Measurements from ENCODE around the gene PDP2.

The PDP2 gene

GRCh38 chr16:66849021-66849420 lies 31.3 kb upstream of the PDP2 start:
- no peak for DNase-seq
- WGBS (ENCODE audit: extremely low coverage, insufficient coverage, insufficient read length): no CpG with 5 or more reads among the region's 2 CpGs

DNA sequence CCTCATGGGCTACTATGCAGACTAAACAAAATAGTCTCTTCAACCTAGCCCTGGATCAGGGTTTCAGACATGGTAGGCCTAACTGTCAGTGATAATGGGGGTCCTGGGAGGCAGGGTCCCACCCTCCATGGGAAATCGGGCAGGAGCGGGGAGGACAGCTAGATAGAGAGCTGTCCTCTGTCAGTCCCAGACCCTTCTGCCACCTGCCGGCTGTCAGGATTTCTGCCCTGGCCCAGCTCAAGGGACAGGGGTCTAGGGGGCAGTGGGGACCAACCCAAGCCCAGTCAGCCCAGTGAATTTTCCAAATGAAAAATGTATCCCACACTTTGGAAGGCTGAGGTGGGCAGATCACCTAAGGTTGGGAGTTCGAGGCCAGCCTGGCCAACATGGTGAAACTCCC lies 30.8 kb upstream of the PDP2 start:
- Histone ChIP-seq H2AK5ac (ENCODE audit: low read length) (no peak overlapping the region), H3K4me1 (ENCODE audit: control insufficient read depth in 1 of 2, insufficient read depth in 2 of 2, low read length in 2 of 2) (peaks cover 2 to 3% of the 10 kb centered on the region in 2 experiments), H3K4me2 (ENCODE audit: low read length) (no peak overlapping the region), H3K27ac (ENCODE audit: low read depth, low read length) (no peak overlapping the region), H3K79me2 (ENCODE audit: control insufficient read depth, insufficient read depth, low read length, poor library complexity) (no peaks in the 10 kb centered on the region), H3K4me3 (ENCODE audit: low read depth, low read length) (no peak overlapping the region), H4K8ac (ENCODE audit: low read depth, low read length) (no peak overlapping the region), H4K12ac (ENCODE audit: low read depth, low read length) (no peak overlapping the region), H3K14ac (ENCODE audit: low read length) (no peak overlapping the region), H4K91ac (ENCODE audit: low read depth, low read length) (no peak overlapping the region), H2BK5ac (ENCODE audit: low read depth, low read length, poor library complexity) (no peak overlapping the region), H3K23ac (ENCODE audit: low read length) (no peak overlapping the region), H3K4ac (ENCODE audit: low read depth, low read length) (no peak overlapping the region), H2BK120ac (ENCODE audit: insufficient read depth, low read length, poor library complexity) (no peak overlapping the region), H3K18ac (ENCODE audit: low read length) (no peak overlapping the region), H3K36me3 (ENCODE audit: control insufficient read depth in 1 of 2, insufficient read depth in 2 of 2, low read length in 2 of 2) (no peaks in the 10 kb centered on the region), H2BK12ac (ENCODE audit: low read length) (no peak overlapping the region), H3K9me3 (ENCODE audit: insufficient read depth, low read depth, low read length) (peaks cover 4% of the 10 kb centered on the region), H2AFZ (ENCODE audit: insufficient read depth, low read length, poor library complexity) (no peak overlapping the region), H3K27me3 (ENCODE audit: insufficient read depth, low read length) (peaks cover 17% of the 10 kb centered on the region), H3K9ac (ENCODE audit: low read length) (no peak overlapping the region), H3K79me1 (ENCODE audit: low read length) (no peaks in the 10 kb centered on the region)
- DNase-seq: no peak
- no CpG with 5 or more reads among the region's 4 CpGs for WGBS (ENCODE audit: extremely low coverage, insufficient coverage, insufficient read length)

More at GRCh38 chr16:66849021-66849420, 31.3 kb upstream of the PDP2 start:
- H3K79me1 ChIP-seq (ENCODE audit: low read length): no peaks in the 10 kb centered on the region
- no peak overlapping the region for H2BK5ac ChIP-seq (ENCODE audit: low read depth, low read length, poor library complexity)
- H3K27ac ChIP-seq (ENCODE audit: low read depth, low read length): no peak overlapping the region
- H3K4me1 ChIP-seq (ENCODE audit: control insufficient read depth in 1 of 2, insufficient read depth in 2 of 2, low read length in 2 of 2): peaks cover 6 to 7% of the 10 kb centered on the region in 2 experiments
- no peak overlapping the region for H2BK120ac ChIP-seq (ENCODE audit: insufficient read depth, low read length, poor library complexity)
- no peak overlapping the region for H4K8ac ChIP-seq (ENCODE audit: low read depth, low read length)
- H2AFZ ChIP-seq (ENCODE audit: insufficient read depth, low read length, poor library complexity): no peak overlapping the region
- H3K79me2 ChIP-seq (ENCODE audit: control insufficient read depth, insufficient read depth, low read length, poor library complexity): no peaks in the 10 kb centered on the region
- H3K27me3 ChIP-seq (ENCODE audit: insufficient read depth, low read length): peaks cover 23% of the 10 kb centered on the region
- H3K14ac ChIP-seq (ENCODE audit: low read length): no peak overlapping the region
- H3K9me3 ChIP-seq (ENCODE audit: insufficient read depth, low read depth, low read length): peaks cover 7% of the 10 kb centered on the region
- no peak overlapping the region for H4K12ac ChIP-seq (ENCODE audit: low read depth, low read length)
- H3K4me2 ChIP-seq (ENCODE audit: low read length): no peak overlapping the region
- H3K4ac ChIP-seq (ENCODE audit: low read depth, low read length): no peak overlapping the region
- H3K4me3 ChIP-seq (ENCODE audit: low read depth, low read length): no peak overlapping the region
- H4K91ac ChIP-seq (ENCODE audit: low read depth, low read length): no peak overlapping the region
- H2AK5ac ChIP-seq (ENCODE audit: low read length): no peak overlapping the region
- no peak overlapping the region for H3K23ac ChIP-seq (ENCODE audit: low read length)
- H3K18ac ChIP-seq (ENCODE audit: low read length): no peak overlapping the region
- no peak overlapping the region for H2BK12ac ChIP-seq (ENCODE audit: low read length)
- no peak overlapping the region for H3K9ac ChIP-seq (ENCODE audit: low read length)
- H3K36me3 ChIP-seq (ENCODE audit: control insufficient read depth in 1 of 2, insufficient read depth in 2 of 2, low read length in 2 of 2): no peaks in the 10 kb centered on the region

GRCh38 chr16:66850115-66850815 lies 30.1 kb upstream of the PDP2 start:
- Histone ChIP-seq H2BK5ac (ENCODE audit: low read depth, low read length, poor library complexity) (no peak overlapping the region), H2BK120ac (ENCODE audit: insufficient read depth, low read length, poor library complexity) (no peak overlapping the region), H4K8ac (ENCODE audit: low read depth, low read length) (no peak overlapping the region), H3K14ac (ENCODE audit: low read length) (no peak overlapping the region), H4K12ac (ENCODE audit: low read depth, low read length) (no peak overlapping the region), H3K79me2 (ENCODE audit: control insufficient read depth, insufficient read depth, low read length, poor library complexity) (no peaks in the 10 kb centered on the region), H3K27me3 (ENCODE audit: insufficient read depth, low read length) (peaks cover 12% of the 10 kb centered on the region), H3K9me3 (ENCODE audit: insufficient read depth, low read depth, low read length) (no peaks in the 10 kb centered on the region), H3K4me1 (ENCODE audit: control insufficient read depth in 1 of 2, insufficient read depth in 2 of 2, low read length in 2 of 2) (no peaks in the 10 kb centered on the region), H4K91ac (ENCODE audit: low read depth, low read length) (no peak overlapping the region), H3K79me1 (ENCODE audit: low read length) (no peaks in the 10 kb centered on the region), H3K9ac (ENCODE audit: low read length) (no peak overlapping the region), H3K27ac (ENCODE audit: low read depth, low read length) (no peak overlapping the region), H2AK5ac (ENCODE audit: low read length) (no peak overlapping the region), H2AFZ (ENCODE audit: insufficient read depth, low read length, poor library complexity) (no peak overlapping the region), H3K18ac (ENCODE audit: low read length) (no peak overlapping the region), H2BK12ac (ENCODE audit: low read length) (no peak overlapping the region), H3K4me2 (ENCODE audit: low read length) (no peak overlapping the region), H3K4ac (ENCODE audit: low read depth, low read length) (no peak overlapping the region), H3K23ac (ENCODE audit: low read length) (no peak overlapping the region), H3K36me3 (ENCODE audit: control insufficient read depth in 1 of 2, insufficient read depth in 2 of 2, low read length in 2 of 2) (no peaks in the 10 kb centered on the region), H3K4me3 (ENCODE audit: low read depth, low read length) (no peak overlapping the region)
- no CpG with 5 or more reads among the region's 14 CpGs for WGBS (ENCODE audit: extremely low coverage, insufficient coverage, insufficient read length)
- DNase-seq: no peak

GRCh38 chr16:66851166-66851964 lies 28.9 kb upstream of the PDP2 start:
- no peaks in the 10 kb centered on the region for H3K36me3 ChIP-seq (ENCODE audit: control insufficient read depth in 1 of 2, insufficient read depth in 2 of 2, low read length in 2 of 2)
- no peak overlapping the region for H3K4me2 ChIP-seq (ENCODE audit: low read length)
- H3K18ac ChIP-seq (ENCODE audit: low read length): no peak overlapping the region
- no peak overlapping the region for H2BK120ac ChIP-seq (ENCODE audit: insufficient read depth, low read length, poor library complexity)
- H3K4ac ChIP-seq (ENCODE audit: low read depth, low read length): no peak overlapping the region
- H3K79me2 ChIP-seq (ENCODE audit: control insufficient read depth, insufficient read depth, low read length, poor library complexity): no peaks in the 10 kb centered on the region
- no peaks in the 10 kb centered on the region for H3K9me3 ChIP-seq (ENCODE audit: insufficient read depth, low read depth, low read length)
- no peak overlapping the region for H2AFZ ChIP-seq (ENCODE audit: insufficient read depth, low read length, poor library complexity)
- no peak overlapping the region for H3K14ac ChIP-seq (ENCODE audit: low read length)
- H4K8ac ChIP-seq (ENCODE audit: low read depth, low read length): no peak overlapping the region
- no peak overlapping the region for H2BK12ac ChIP-seq (ENCODE audit: low read length)
- H3K23ac ChIP-seq (ENCODE audit: low read length): no peak overlapping the region
- no peak overlapping the region for H2AK5ac ChIP-seq (ENCODE audit: low read length)
- H3K27ac ChIP-seq (ENCODE audit: low read depth, low read length): no peak overlapping the region
- H4K91ac ChIP-seq (ENCODE audit: low read depth, low read length): no peak overlapping the region
- H4K12ac ChIP-seq (ENCODE audit: low read depth, low read length): no peak overlapping the region
- H3K79me1 ChIP-seq (ENCODE audit: low read length): no peaks in the 10 kb centered on the region
- H2BK5ac ChIP-seq (ENCODE audit: low read depth, low read length, poor library complexity): no peak overlapping the region
- H3K27me3 ChIP-seq (ENCODE audit: insufficient read depth, low read length): peaks cover under 1% of the 10 kb centered on the region
- H3K4me1 ChIP-seq (ENCODE audit: control insufficient read depth in 1 of 2, insufficient read depth in 2 of 2, low read length in 2 of 2): no peaks in the 10 kb centered on the region
- H3K9ac ChIP-seq (ENCODE audit: low read length): no peak overlapping the region
- no CpG with 5 or more reads among the region's 13 CpGs for WGBS (ENCODE audit: extremely low coverage, insufficient coverage, insufficient read length)
- DNase-seq: no peak
- H3K4me3 ChIP-seq (ENCODE audit: low read depth, low read length): no peak overlapping the region
